OCI-LY3 (cell line): ENCODE results near the gene ESPL1.

ENCODE experiments used
- H2AFZ ChIP-seq: fragments of 200-600, 300-600 bp; shearing (Covaris generic); 2 replicates; pipeline ENCODE4 v1.6.0; 2014; ENCODE audit warnings: antibody characterized with exemption, low read depth, low read length
- H3K27ac ChIP-seq: fragments of 200-600, 300-600 bp; sonication (generic); 2 replicates; pipeline ENCODE4 v1.5.1; 2014; ENCODE audit warnings: mild to moderate bottlenecking, low read length, moderate library complexity, mixed read lengths
- H3K27me3 ChIP-seq: fragments of 200-600, 300-600 bp; sonication (generic); 2 replicates; pipeline ENCODE4 v1.6.1; 2014; ENCODE audit warnings: low read depth, low read length, mixed read lengths
- H3K36me3 ChIP-seq: fragments of 200-600, 300-600 bp; sonication (generic); replicated peaks from 2 replicates; pipeline ENCODE3; 2014; ENCODE audit warnings: low read depth, low read length, mixed read lengths
- H3K4me1 ChIP-seq: fragments of 300-600, 200-600 bp; sonication (generic); 2 replicates; pipeline ENCODE4 v1.6.1; 2014; ENCODE audit warnings: low read length, mixed read lengths
- H3K4me2 ChIP-seq: fragments of 200-600, 300-600 bp; sonication (generic); 2 replicates; pipeline ENCODE4 v1.6.1; 2014; ENCODE audit warnings: low read length, mixed read lengths
- H3K4me3 ChIP-seq: fragments of 300-600, 200-600 bp; sonication (generic); 2 replicates; pipeline ENCODE4 v1.5.1; 2014; ENCODE audit warnings: antibody characterized with exemption, mild to moderate bottlenecking, low read length, moderate library complexity
- H3K79me2 ChIP-seq: fragments of 300-600, 200-600 bp; shearing (Covaris generic); 2 replicates; pipeline ENCODE4 v1.6.1; 2014; ENCODE audit warnings: mild to moderate bottlenecking, low read length, mixed read lengths
- H3K9ac ChIP-seq: fragments of 300-600, 200-600 bp; shearing (Covaris generic); 2 replicates; pipeline ENCODE4 v1.6.0; 2014; ENCODE audit warnings: mild to moderate bottlenecking, low read length, moderate library complexity
- H3K9me3 ChIP-seq: fragments of 200-600, 300-600 bp; shearing (Covaris generic); 2 replicates; pipeline ENCODE4 v1.6.1; 2014; ENCODE audit warnings: low read length, mixed read lengths; ENCODE audit not compliant: insufficient read depth
- H4K20me1 ChIP-seq: fragments of 200-600, 300-600 bp; sonication (generic); 2 replicates; pipeline ENCODE4 v1.6.1; 2016; ENCODE audit warnings: low read length, mixed read lengths; ENCODE audit not compliant: insufficient read depth
- EZH2phosphoT487 ChIP-seq: fragments of 200-600 bp; shearing (Covaris generic); IDR thresholded peaks from 2 replicates; pipeline ENCODE4 v1.6.1; 2018; ENCODE audit warnings: antibody characterized with exemption, mixed run types, low read depth
- TF ChIP-seq, protein P1 (sequence below): fragments of 200-600, 300-600 bp; sonication (generic); IDR thresholded peaks from 2 replicates; pipeline ENCODE4 v1.5.1; 2014; ENCODE audit warnings: antibody characterized with exemption, low read length, low read depth

Gene ESPL1

DNA sequence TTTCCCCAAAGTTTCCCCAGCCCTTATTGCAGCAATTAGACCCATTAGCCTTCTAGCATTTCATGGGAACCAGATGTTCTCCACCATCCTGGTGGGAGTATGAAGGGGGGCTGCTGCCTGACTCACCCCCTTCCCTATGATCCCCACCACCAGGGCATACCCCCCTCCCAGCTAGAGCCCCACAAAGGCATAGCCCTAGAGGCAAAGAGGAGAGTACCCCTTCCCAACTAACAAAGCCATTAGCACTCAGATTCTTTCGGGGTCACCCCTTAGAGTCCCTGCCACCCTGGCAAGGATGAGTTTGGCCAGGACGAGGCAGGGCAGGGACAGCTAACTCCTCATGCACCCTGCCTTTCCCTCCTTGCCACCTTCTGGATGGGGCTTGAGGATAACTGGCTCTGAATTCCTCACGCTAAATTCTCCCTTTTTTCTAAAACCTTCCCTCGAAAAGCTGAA is 45.3 kb upstream of the ESPL1 start:
- TF ChIP-seq, protein P1, sequence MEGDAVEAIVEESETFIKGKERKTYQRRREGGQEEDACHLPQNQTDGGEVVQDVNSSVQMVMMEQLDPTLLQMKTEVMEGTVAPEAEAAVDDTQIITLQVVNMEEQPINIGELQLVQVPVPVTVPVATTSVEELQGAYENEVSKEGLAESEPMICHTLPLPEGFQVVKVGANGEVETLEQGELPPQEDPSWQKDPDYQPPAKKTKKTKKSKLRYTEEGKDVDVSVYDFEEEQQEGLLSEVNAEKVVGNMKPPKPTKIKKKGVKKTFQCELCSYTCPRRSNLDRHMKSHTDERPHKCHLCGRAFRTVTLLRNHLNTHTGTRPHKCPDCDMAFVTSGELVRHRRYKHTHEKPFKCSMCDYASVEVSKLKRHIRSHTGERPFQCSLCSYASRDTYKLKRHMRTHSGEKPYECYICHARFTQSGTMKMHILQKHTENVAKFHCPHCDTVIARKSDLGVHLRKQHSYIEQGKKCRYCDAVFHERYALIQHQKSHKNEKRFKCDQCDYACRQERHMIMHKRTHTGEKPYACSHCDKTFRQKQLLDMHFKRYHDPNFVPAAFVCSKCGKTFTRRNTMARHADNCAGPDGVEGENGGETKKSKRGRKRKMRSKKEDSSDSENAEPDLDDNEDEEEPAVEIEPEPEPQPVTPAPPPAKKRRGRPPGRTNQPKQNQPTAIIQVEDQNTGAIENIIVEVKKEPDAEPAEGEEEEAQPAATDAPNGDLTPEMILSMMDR = no peak
- no peak for TF ChIP-seq EZH2phosphoT487
- H4K20me1 ChIP-seq = no peaks in the 10 kb centered on the region
- peaks cover 9% of the 10 kb centered on the region for H3K27me3 ChIP-seq
- no peak overlapping the region for H3K4me3 ChIP-seq
- H3K9me3 ChIP-seq = no peaks in the 10 kb centered on the region
- no peaks in the 10 kb centered on the region for H3K36me3 ChIP-seq
- H3K9ac ChIP-seq = no peak overlapping the region
- H3K27ac ChIP-seq = no peak overlapping the region
- H3K4me2 ChIP-seq = no peak overlapping the region
- H2AFZ ChIP-seq = no peak overlapping the region
- H3K79me2 ChIP-seq = no peaks in the 10 kb centered on the region
- H3K4me1 ChIP-seq = peaks cover 11% of the 10 kb centered on the region

DNA sequence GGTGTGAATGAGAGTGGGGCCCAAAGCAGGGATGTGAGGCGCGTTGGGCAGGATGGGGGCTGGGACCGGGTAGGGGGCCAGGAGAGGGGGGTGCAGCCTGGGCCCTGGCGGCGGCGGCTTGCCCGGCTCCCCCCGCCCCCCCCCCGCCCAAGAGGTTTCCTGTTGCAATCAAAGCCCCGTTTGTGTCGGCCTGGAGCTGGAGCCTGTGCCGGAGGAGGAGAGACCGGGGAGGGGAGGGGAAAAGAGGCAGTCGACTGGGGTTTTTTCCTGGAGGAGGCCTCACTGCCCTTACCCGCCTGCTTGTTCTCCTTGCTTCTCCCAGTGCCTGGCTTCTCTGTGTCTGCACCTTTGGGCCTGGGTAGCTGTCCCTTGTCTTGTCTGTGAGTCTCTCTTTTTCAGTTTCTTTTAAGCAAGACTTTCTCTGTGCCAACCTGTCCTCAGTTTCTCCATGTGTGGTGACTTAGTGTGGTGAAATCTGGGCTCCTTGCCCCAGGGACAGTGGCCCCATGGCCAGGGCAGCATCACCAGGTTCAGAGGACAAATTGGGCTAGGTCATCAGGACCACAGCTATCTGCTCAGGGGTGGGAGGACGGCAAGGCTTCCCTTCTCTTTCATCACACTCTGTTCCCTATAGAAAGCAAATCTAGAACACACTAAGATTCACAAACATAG is 44.6 kb upstream of the ESPL1 start:
- peaks cover 9% of the 10 kb centered on the region for H3K27me3 ChIP-seq
- no peak overlapping the region for H3K4me3 ChIP-seq
- TF ChIP-seq, protein P1 = no peak
- H3K4me1 ChIP-seq = peaks cover 11% of the 10 kb centered on the region
- H3K4me2 ChIP-seq = no peak overlapping the region
- no peaks in the 10 kb centered on the region for H3K79me2 ChIP-seq
- H3K9me3 ChIP-seq = no peaks in the 10 kb centered on the region
- H2AFZ ChIP-seq = no peak overlapping the region
- H3K36me3 ChIP-seq = no peaks in the 10 kb centered on the region
- H4K20me1 ChIP-seq = no peaks in the 10 kb centered on the region
- no peak overlapping the region for H3K27ac ChIP-seq
- no peak overlapping the region for H3K9ac ChIP-seq

DNA sequence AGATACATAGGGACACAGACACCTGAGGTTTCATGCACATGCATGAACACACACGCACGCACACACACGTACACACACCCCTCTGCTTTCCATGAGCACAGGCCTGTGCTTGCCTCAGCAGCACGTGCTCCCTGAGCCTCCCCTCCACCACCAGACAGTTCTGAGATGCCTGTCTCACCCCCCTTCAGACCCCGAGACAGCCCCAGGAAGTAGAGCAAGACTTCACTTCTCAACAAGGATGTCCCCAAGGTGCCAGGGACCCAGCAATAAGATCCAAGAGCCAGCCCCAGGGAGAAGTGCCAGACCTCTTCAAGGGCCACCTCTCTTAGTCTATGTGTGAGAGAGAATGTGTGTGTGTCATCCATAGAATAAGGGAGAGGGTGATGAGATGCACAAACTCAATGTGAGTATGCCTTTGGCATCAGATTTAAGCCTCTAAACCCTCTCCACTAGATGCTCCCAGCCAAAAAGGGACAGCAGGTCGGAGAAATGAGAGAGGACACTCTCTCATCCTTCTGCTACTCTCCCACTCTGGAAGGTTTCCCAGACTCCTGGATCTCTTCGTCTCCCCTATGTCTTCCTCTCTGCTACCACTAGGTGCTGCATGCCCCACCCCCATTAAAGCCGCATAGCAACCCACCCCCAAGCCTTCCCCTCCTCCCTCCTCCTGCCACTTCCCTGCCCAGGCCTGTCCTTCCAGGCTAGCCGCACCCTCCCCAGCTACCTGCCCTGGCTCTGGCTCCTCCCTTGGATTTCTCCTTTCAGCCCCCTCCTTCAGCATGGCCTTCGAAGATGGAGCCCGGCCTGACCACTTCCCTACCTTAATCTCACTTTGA is 43.8 kb upstream of the ESPL1 start:
- Histone ChIP-seq H2AFZ (no peak overlapping the region), H3K4me2 (no peak overlapping the region), H3K79me2 (no peaks in the 10 kb centered on the region), H3K9me3 (no peaks in the 10 kb centered on the region), H4K20me1 (no peaks in the 10 kb centered on the region), H3K27ac (no peak overlapping the region), H3K4me1 (peaks cover 11% of the 10 kb centered on the region), H3K36me3 (no peaks in the 10 kb centered on the region), H3K9ac (no peak overlapping the region), H3K4me3 (no peak overlapping the region), H3K27me3 (peaks cover 7% of the 10 kb centered on the region)
- TF ChIP-seq, protein P1 = no peak
- no peak for TF ChIP-seq EZH2phosphoT487

DNA sequence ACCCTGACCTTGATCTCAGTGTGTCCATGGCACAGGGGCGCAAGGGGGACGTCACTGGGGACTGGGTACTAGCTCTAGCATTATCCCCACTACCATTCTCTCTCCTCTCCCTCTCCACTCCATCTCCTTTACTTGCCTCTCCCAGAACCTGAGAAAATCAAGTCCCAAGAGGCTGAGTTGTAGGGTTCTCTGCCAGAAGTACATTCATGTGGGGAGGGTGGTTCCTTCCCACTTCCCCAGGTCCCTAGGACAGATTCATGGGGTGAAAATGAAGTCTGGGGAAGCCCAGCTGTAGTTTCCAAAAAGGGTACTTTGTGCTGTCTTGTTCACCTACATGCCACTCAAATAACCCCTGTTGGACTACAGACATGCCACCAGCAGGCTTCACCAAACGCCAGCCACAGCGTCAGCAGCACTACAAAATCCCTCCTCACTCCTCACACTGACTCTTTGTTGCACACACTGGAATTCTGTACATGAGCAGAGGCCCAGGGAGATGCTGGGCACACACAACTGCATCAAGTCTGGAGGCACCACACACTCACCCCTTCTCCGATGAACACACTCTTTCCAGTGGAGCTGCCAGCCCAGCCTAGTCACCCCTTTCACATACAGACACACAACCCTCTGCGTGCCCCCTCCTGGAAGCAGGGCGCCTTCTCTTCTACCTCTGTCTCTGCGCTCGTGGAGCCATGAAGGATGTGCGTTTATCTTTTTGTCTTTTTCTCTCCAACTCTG is 43.0 kb upstream of the ESPL1 start:
- Histone ChIP-seq H3K4me2 (no peak overlapping the region), H3K9ac (no peak overlapping the region), H3K79me2 (no peaks in the 10 kb centered on the region), H3K4me1 (peaks cover 6% of the 10 kb centered on the region), H4K20me1 (no peaks in the 10 kb centered on the region), H3K27ac (no peak overlapping the region), H3K4me3 (no peak overlapping the region), H3K27me3 (no peaks in the 10 kb centered on the region), H3K36me3 (no peaks in the 10 kb centered on the region), H3K9me3 (no peaks in the 10 kb centered on the region), H2AFZ (no peak overlapping the region)
- TF ChIP-seq EZH2phosphoT487 = no peak
- TF ChIP-seq, protein P1 = no peak
